ENCODE data around the gene AGBL4.

DNA sequence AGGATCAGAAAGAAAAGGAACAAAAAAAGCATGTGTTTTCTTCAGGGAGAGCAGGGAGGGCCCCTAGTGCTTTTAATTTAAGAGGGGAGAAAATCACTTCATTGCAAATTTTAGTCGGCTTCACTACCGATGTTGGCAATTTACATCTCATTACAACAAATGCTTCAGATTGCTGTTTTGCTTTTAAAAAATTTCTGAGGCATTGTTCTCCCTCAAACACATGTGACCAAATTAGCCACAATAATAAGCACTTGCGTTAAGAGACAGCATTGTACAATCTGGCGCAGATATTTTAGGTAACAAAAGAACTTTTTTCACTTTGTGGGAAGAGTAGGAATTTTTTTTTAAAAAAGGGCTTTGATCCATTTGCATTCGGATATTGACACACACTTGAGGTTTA is 1276.8 kb downstream of the AGBL4 start:
- TF ChIP-seq, protein P1, sequence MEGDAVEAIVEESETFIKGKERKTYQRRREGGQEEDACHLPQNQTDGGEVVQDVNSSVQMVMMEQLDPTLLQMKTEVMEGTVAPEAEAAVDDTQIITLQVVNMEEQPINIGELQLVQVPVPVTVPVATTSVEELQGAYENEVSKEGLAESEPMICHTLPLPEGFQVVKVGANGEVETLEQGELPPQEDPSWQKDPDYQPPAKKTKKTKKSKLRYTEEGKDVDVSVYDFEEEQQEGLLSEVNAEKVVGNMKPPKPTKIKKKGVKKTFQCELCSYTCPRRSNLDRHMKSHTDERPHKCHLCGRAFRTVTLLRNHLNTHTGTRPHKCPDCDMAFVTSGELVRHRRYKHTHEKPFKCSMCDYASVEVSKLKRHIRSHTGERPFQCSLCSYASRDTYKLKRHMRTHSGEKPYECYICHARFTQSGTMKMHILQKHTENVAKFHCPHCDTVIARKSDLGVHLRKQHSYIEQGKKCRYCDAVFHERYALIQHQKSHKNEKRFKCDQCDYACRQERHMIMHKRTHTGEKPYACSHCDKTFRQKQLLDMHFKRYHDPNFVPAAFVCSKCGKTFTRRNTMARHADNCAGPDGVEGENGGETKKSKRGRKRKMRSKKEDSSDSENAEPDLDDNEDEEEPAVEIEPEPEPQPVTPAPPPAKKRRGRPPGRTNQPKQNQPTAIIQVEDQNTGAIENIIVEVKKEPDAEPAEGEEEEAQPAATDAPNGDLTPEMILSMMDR (IDR thresholded peaks at IDR 0.05), result no peak
- no peak for TF ChIP-seq POLR2A (IDR thresholded peaks at IDR 0.05)

All from heart left ventricle (tissue), 13 donors.